GM21737 (cell line): ENCODE measurements around the gene MYH7B.

Source experiments
- ATAC-seq: cut with Tn5 transposase; IDR thresholded peaks from one replicate; pipeline ENCODE4 v1.9.1; 2021; ENCODE audit warnings: mild to moderate bottlenecking, moderate library complexity; ENCODE audit not compliant: unreplicated experiment

MYH7B gene

DNA sequence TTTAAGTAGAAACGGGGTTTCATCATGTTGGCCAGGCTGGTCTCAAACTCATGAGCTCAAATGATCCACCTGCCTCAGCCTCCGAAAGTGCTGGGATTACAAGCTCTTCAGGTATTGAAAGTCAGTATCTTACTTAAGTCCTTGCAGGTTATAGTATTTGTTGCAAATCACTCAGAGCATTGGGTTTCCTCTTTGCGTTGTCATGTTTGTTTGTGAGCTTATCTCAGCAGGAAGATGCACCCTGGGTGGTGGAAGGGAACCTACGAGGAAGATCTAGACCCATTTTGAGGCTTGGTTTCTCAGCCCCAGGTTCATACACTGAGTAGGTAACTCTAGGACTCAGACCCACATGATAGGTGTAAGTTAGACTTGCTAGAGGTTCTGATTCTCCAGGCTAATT is 18.6 kb downstream of the MYH7B start:
- ATAC-seq: no peak

DNA sequence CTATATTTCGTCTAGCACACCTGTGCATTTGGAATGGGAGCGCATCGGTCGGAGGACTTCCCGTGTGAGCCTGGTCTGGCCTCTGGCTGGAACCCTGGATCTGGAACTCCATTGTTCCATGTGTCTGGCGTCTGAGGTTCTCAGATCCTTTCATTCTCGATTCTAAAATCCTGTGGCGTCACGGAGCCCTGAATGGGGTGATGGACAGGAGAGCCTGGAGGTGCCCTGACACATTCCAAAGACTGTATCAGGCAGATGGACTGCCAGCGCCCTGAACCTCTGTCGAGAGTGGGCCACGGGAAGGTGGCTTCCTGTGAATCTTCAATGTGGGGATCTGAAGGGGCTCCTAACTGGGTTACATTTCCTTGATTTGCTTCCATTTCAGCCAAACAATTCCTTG is 20.6 kb downstream of the MYH7B start:
- ATAC-seq: no peak

DNA sequence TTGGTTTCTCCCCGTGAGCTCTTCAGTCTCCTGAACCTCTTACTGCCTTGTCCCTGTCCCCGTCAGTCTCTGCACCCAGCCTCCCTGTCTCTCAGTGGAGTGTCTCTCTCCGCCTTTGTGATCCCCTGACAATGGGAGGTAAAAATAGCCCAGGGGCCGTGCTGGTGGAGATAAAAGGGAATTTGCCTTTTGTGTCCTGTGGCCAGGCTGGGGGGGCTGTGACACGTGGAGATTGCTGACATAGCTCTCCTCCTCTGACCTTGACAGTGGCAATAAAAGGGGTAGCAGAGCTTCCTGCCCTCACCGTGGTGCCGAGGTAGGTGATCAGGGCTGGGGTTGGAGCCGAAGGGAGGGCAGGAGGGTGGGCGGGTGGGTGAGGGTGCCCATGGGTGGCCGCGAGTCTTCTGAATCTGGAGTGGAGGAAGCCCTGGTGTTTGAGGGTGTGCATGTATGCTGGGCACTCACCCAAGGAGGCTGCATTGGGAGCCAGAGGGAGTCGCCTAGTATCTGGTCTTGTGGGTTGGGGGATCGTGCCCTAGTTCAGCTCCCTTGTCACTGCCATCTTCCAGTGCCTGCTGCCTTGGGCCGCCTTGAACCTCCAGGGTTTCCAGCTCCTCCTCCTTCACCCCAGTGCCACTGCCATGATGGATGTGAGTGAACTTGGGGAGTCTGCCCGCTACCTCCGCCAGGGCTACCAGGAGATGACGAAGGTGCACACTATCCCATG is 21.9 kb downstream of the MYH7B start:
- ATAC-seq: no peak

DNA sequence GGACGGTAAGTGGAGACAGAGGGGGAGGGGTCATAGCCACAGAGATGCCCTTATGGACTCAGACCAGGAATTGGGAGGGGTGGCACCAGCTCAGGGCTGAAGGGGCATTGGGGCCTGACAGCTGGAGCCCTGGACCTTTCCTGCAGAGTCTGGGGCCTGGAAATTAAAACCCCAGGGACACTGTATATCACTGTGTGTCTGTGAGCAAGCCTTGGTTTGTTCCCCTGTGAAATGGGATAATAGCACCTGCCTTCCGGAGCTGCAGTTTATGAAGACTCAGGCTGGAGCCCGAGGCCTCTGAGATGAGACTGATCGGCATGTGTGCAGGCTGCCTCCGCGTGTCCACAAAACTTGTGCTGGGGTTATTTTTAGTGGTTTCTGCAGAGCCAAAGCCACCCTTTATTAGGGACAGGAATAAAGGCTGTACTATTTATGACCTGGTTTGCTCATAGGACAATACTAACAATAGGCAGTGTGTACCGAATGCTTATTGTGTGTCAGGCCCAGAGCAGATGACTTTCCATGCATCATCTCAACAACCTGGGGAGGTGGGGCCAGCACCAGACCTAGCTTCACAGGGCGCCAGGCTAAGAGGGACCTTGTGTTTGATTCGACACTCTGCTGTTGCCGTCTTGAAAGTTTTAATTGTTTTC is 22.6 kb downstream of the MYH7B start:
- ATAC-seq: no peak

DNA sequence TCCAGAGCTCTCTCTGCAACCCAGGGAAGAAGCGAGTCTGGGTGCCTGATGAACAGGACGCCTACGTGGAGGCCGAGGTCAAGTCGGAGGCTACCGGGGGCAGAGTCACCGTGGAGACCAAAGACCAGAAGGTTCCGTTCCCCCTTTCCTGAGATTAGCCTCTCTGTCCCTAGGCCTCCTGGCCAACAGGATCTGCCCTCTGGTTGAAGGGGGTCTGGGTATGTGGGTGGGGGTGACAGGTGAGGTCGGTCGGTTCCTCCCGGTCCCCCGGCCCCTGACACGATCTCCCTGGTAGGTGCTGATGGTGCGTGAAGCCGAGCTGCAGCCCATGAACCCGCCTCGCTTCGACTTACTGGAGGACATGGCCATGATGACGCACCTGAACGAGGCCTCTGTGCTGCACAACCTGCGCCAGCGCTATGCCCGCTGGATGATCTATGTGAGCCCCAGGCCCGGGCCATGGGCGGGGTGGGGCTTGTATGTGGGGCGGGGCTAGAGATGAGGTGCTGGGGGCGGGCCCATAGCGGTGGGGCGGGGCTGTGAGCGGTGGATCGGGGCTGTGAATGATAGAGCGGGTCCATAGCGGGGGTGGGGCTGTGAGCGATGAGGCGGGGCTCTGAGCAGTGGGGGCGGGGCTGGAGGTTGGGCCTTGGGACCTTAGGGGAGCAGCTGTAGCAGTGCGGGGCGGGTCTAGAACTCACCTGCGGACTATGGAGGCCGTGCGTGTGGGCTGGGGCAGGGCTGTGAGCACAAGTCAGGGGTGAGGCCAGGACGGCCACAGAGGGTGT is 23.9 kb downstream of the MYH7B start:
- no peak for ATAC-seq

DNA sequence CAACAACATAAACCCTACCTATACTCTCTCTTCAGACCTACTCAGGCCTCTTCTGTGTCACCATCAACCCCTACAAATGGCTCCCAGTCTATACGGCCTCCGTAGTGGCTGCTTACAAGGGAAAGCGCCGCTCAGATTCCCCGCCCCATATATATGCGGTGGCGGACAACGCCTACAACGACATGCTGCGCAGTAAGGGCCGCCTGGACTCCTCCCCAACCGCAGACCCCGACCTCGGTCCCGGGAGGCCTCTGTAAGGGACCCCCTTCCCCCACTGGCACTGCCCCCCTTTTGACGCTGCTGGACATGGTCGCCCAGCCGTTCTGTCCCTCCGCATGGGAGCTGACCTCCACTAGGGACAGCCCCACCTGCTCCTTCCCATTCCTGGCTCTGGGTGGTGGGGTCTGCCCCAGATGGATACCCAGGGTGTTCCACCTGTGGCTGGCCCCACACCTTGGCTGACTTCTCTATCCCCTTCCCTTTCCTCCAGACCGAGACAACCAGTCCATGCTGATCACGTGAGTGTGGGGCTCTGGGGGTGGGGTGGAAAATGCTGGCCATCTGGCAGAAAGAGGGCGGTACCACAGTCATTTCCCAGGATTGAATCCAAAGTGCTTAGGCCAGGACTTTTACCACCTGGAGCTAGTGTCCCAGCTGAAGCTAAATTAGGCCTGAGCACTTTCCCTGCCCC is 25.0 kb downstream of the MYH7B start:
- ATAC-seq: no peak

DNA sequence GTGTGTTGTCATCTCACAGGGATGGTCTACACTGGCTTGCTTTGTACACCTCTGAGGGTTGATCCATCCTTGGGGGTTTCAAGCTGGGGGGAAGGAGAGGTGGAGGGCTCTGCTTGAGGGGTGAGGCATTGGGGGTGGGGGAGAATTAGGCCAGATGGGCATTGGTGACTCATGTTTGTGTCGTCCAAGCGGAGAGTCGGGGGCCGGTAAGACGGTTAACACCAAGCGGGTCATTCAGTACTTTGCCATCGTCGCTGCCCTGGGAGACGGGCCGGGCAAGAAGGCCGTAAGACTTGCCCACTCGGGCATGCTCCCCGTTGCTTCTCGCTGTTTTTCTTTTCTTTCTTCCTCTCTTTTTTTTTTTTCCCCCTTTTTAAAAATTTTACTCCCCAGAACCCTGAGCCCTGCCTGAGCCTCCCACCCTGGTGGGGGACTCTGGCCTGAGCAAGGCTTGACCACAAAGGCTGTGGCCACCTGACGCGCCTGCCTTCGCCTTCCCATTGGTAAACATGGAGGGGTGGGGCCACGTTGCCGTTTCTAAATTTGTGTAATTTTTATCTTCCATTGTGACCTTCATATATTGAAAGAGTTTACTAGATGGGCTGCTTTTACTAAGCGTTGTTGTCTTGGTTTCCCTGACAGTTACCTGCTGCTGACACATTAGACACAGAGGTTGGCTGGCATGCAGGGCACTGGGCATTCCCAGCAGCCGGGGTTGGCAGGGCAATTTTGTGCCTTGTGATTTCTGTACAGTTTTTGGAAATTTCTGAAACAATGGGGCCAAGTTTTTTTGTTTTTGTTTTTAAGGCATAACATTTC is 26.8 kb downstream of the MYH7B start:
- ATAC-seq: no peak

DNA sequence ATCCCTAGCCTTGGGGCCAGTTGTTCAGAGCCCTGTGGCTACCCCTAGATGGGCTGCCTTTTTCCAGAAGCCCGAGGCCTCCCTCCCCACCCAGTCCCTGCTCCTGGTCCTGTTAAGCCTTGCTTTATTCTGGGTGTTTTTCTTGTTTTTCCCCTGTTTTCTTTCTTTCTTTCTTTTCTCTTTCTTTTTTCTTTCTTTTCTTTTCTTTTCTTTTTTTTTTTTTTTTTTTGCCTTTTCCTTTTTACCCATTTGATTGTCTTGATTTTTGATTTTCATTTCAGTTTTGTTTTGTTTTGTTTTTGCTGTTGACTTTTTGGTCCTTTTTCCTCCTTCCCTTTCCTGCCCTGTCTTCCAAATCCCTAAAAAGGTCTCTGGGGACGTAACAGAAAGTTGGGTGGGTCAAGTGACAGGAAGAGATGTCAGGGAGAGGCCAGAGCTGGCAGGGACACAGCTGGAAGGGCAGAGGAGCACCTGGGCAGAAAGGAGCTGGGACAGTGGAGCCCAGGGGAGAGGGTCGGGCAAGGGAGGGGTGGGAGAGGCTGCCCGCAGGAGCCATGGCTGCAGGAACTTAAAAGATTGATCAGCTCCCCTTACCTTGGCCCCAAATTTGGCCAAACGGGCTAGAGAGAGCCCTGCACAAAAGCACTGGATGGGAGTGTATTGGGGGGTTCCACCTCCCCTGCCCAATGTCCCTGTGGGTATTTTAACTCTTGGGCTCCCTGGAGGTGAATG is 27.6 kb downstream of the MYH7B start:
- ATAC-seq: no peak

DNA sequence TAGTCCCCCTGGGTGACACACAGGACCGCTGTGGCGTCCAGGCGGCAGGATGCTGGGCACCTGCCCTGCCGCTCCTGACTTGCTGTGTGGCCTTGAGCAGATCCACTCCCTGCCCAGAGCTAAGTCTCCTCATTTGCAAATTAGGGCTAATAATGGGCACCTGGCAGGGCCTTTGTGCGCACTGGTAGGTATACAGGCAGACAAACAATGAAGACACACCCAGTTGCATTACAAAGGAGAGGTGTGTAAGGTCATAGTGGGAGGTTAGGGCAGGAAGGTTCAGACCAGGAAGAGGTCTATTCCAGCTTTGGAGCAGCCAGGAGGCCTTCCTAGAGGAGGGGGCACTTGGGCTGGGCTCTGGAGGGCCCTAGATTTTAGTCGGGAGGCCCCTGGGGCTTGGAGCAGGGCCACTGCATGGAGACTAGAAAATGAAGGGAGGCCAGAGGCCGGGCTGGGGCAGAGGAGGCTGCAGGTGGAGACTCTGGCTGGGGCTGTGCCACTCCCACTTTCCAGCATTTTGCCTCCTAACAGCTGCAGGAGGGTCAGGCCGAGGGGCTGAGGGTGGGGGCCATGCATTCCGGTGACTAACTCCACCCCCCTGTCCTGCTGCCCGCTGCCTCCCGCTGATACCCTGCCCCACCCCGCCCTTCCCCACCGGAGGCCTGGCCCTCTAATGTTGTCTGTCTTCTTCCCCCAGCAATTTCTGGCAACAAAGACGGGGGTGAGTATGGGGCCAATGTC is 28.5 kb downstream of the MYH7B start:
- ATAC-seq: no peak

DNA sequence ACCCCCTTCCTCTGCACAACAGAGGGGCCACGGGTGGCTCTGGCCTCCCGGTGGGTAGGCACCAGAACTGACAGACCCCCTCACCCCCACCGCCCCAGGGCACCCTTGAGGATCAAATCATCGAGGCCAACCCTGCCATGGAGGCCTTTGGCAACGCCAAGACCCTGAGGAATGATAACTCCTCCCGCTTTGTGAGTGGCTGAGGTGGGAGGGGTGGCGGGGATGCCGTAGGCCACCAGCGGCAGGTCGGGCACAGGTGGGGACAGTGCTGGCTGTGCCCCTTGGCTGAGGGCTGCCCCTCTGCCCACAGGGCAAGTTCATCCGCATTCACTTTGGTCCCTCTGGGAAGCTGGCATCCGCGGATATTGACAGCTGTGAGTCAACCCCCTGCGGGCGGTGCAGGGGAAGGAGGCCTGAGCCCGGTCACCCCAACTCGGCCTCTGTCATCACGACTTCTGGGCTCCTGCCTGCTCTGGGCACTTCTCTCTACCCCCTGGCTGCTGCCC is 29.1 kb downstream of the MYH7B start:
- no peak for ATAC-seq

DNA sequence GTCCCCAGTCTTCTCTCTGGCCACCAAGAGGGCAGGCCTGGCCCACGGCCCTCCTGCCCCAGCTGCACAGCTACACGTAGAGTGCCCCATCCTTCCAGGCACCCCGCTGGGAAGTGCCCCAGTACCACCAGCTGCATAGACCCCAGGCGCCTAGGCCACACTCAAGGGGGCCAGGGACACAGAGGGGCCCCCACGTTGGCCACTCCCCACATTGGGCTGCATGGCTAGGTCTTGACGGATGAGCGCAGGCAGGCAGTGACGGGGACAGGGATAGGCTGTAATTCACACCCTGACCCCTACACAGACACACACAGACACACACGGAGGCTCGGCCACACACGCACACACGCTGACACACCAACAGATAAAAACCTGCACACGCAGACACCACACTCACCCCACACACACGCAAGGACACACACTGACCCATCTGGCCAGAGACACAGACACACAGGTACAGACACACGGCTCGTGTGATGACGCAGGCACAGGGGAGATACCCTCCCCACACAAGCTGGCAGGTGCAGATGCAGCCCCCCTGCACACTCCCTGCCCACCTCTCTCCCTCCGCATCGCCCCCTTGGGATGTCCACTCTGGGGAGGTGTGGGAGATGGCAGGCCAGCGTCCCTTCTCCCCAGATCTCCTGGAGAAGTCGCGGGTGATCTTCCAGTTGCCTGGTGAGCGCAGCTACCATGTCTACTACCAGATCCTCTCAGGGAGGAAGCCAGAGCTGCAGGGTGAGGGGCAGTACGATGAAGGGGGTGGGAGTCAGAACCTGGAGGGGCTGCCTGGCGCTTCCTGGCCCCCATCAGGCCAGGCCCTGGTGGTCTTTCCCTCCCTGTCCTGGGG is 30.0 kb downstream of the MYH7B start:
- no peak for ATAC-seq

DNA sequence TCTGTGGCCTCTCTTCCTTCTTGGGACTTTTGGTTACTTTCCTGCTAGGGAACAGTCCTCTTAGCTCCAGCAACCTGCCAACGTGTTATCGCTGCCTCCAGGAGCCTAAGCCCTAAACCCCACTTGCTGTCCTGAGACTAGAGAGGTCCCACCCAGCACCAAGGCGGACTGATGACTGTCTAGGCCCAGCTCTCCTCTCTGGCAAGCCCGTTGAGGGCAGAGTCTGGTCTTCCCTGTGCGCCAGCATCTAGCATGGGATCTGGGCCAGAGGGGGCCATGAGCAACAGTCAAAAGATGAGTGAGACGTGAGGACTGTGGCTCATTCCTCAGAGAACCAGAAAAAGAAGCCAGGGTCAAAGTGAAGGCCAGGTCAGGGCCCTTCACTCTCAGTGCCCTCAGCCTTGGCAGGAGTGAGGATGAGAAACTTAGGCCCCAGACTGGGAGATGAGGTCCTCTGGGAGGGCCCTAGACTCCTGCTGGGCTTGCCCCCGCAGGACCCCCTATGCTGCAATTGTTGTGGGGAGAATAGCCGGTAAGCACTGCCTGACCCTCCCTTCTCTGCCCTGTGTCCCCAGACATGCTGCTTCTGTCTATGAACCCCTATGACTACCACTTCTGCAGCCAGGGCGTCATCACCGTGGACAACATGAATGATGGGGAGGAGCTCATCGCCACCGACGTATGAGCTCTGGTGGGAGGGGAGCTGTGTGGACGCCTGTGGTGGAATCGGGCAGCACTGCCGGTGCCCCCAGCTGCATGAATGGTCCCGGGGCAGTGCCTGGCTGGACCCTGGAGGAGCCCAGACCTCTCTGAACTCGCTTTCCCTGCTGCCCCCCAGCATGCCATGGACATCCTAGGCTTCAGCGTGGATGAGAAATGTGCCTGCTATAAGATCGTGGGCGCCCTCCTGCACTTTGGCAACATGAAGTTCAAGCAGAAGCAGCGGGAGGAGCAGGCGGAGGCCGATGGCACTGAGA is 30.9 kb downstream of the MYH7B start:
- ATAC-seq: no peak

DNA sequence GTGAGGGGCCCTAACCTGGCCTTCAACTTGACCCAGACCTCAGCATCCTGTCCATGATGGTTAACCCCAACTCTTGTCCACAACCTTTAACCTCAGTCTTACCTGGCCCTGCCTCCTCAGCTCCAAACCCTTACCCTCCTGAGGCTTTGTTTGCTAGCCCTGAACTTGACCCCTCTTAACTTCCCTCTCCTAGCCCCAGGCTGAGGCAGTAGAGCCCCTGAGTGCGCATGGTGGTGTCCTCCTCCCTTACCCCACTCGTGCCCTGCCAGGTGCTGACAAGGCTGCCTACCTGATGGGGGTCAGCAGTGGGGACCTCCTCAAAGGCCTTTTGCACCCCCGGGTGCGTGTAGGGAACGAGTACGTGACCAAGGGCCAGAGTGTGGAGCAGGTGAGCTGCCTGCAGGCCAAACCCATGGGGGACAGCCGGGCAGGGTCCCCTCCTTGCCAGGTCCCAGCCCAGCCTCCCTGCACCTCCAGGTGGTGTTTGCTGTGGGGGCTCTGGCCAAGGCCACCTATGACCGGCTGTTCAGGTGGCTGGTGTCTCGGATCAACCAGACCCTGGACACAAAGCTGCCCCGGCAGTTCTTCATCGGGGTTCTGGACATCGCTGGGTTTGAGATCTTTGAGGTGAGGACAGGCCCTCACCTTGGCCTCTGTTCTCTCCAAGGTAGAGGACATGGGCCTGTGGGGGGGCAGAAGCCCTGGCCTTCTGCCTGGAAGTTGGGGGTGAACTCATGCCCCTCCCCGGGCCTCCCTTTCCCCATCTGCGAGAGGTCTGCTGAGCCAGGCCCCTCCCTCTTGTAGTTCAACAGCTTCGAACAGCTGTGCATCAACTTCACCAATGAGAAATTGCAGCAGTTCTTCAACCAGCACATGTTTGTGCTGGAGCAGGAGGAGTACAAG is 31.9 kb downstream of the MYH7B start:
- ATAC-seq: no peak

DNA sequence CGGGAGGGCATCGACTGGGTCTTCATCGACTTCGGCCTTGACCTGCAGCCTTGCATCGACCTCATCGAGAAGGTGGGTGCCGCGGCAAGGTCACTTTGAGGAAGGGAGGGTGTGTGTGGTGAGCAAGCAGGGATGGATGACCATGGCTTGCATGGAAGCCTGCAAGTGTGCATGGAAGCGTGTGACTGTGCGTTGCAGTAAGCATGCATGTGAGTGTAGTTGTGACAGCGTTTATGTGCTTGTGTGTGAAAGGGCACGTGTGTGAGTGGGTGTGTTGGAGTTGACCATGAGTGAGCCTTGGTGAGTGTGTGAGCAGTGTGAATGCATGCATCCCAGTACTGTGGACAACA is 32.5 kb downstream of the MYH7B start:
- no peak for ATAC-seq

DNA sequence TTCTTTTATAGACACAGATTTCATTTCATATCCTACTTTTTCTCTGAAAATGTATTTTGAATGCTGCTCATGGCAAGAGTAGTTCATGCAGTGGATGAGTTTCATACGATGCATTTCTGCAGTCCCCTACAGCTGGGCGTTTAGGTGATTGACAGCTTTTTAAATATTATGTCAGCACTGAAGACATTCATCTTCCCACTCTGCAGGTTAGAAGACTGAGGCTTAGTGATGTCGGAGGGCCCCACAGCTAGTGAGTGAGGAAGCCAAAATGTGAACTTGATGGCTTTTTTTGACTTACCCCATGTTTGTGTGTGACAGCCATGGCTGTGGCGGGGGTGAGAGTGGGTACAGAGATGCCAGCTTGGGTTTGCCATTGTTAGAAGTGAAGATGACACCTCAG is 33.5 kb downstream of the MYH7B start:
- ATAC-seq: no peak

DNA sequence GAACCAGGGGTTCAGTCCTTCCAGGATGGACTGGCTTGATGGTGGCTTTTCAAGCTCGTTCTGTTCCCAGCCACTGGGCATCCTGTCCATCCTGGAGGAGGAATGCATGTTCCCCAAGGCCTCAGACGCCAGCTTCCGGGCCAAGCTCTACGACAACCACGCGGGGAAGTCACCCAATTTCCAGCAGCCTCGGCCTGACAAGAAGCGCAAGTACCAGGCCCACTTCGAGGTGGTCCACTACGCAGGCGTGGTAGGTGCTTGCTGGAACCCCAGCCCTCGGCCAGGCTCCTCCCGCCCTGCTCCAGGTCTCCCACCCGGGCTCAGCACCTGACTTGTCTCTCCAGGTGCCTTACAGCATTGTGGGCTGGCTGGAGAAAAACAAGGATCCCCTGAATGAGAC is 34.0 kb downstream of the MYH7B start:
- no peak for ATAC-seq
